Lower leg skin (tissue), 3 donors: ENCODE data around the gene DUSP11.

Experiments
- POLR2A ChIP-seq, 2 donors: fragments of 450-650 bp; IDR thresholded peaks; one replicate each; pipeline ENCODE4 v1.6.1; 2016 to 2017; ENCODE audit warnings: antibody characterized with exemption in 2 of 2, mild to moderate bottlenecking in 1 of 2, moderate library complexity in 1 of 2
- TF ChIP-seq, protein P1 (sequence below), 3 donors: fragments of 450-650 bp; IDR thresholded peaks; one replicate each; pipeline ENCODE4 v1.5.1; 2016; ENCODE audit warnings: antibody characterized with exemption in 3 of 3, mild to moderate bottlenecking in 3 of 3, moderate library complexity in 2 of 3

DNA sequence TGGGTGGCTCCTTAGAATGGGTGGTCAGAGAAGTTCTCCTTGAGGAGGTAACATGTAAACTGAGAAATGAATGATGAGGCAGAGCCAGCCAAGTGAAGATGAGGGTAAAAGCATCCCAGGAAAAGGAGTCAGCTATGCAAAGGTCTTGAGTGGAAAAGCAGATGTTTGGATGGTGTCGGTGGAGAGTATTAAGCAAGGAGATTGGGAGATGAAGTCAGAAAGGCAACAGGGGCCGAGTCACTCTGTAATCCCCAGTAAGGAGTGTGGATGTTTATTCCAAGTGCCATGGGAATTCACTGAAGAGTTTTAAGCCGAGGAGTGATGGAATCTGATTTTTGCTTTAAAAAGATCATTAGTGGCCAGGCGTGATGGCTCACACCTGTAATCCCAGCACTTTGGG is 45.5 kb upstream of the DUSP11 start:
- TF ChIP-seq, protein P1, sequence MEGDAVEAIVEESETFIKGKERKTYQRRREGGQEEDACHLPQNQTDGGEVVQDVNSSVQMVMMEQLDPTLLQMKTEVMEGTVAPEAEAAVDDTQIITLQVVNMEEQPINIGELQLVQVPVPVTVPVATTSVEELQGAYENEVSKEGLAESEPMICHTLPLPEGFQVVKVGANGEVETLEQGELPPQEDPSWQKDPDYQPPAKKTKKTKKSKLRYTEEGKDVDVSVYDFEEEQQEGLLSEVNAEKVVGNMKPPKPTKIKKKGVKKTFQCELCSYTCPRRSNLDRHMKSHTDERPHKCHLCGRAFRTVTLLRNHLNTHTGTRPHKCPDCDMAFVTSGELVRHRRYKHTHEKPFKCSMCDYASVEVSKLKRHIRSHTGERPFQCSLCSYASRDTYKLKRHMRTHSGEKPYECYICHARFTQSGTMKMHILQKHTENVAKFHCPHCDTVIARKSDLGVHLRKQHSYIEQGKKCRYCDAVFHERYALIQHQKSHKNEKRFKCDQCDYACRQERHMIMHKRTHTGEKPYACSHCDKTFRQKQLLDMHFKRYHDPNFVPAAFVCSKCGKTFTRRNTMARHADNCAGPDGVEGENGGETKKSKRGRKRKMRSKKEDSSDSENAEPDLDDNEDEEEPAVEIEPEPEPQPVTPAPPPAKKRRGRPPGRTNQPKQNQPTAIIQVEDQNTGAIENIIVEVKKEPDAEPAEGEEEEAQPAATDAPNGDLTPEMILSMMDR (IDR thresholded peaks at IDR 0.05), result no peak
- no peak for TF ChIP-seq POLR2A (IDR thresholded peaks at IDR 0.05)
